ENCODE results near the gene ZSCAN20.

The ZSCAN20 gene

DNA sequence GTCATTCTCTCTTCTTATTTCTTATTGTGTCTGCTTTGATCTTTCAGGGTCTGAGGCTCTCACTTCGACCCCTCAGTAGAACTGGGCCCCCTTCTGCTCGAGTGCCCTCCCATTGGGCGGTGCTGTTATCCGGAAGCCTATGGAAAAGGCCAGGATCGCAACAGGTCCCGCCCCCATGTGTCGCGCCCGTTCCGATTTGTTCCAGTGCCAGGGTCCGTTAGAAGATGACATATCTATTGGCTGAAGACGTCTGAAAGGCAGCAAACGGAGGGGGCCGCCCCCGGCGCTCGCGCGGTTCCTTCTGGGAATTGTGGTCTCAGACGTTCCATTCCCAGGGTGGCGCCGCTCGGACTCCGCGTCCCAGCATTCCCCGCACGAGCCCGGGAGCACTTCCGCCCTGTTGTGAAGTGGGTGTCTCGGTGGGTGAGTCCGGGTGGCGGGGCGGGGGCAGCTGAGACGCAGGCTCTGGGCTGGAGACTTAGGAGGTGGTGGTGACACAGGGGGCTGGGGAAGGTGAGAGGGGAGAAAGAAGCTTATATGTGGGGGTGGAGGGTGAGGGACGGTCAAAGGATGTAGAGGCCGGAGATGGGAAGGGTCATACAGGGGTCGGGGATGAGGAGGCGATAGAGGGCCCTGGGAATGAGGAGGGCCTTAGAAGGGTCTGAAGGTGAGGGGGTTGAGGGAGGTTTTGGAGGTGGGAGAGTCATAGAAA is at the start of gene ZSCAN20:
ZSCAN20 (plus strand) TSS at position 377 of the 712 bp plus-strand sequence. CDS start 6,644 bp downstream, outside the sequence.
- peak; percentile 98 to 99 (median 98) for DNase-seq

DNA sequence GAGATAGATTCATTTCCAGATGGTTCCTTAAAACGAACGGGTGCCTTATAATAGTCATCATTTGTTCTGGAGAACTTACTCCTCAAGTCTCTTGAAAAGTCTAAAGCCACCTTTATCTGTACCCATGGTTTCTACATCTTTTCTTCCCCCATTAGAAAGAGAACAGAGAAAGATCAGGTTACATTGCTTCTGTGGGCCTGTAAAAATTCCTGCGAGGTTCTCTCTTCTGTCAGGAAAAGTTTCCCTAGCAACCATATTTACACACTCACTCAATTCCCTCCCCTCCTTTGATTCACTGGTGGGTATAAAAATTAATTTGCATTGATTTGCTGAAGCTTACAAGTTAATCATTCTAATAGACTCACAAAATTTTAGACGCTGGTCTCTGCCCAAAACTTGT is 48.2 kb upstream of the ZSCAN20 start:
- peak in 1 of 3 experiments; percentile 14 for DNase-seq

DNA sequence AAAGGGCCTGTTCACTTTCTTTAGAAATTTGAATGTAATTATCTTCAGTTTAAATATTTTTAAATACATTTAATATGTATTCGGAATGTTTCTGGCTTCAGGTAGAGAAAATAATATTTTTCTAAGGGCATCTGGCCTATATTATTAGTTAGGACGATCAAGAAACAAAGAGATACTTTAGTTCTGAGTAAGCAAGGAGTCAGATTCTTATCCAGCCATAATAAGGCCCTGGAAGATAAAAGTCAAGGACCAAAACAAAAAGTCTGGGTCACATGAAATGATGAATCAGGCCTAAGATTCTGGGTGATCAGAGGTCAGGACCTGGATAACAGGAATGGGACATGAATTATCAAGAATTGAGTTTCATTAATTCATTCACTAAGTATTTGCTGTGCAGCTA is 47.8 kb upstream of the ZSCAN20 start:
- no peak for DNase-seq

DNA sequence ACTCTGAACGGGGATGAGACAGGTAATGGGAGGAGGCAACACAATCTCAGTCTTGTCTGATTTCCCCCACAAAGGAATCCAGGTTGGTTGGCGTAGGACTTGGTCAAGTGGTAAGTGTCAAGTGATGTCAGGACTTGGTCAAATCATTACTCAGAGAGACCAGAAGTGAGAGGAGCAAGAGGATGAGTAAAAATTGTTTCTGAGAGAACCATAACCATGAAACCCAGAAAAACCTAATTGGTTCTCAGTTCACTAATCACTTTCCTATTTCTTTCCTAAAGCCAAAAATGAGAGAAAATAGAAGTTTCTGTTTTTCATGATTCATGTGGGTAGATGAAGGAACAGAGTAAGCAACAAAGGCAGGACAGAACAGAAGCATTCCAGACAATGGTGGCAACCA is 46.5 kb upstream of the ZSCAN20 start:
- DNase-seq: no peak

DNA sequence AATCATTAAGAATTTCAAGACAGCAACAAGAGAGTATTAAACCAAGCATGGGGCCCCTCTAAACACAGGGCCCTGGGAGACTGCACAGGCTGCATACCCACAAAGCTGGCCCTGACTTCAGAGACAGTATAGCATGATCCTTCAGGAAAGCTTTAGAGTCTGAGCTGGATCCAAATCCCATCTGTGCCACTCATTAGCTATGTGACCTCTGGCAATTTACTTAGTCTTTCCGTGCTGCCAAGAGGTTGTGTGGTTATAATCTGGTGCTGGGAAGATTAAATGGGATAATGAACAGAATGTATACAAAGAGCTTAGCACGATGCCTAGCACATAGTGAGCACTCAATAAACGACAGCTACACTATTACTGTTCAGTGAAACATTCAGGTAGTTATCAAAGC is 45.5 kb upstream of the ZSCAN20 start:
- DNase-seq: peak in 2 of 3 experiments; percentile 16 to 52

DNA sequence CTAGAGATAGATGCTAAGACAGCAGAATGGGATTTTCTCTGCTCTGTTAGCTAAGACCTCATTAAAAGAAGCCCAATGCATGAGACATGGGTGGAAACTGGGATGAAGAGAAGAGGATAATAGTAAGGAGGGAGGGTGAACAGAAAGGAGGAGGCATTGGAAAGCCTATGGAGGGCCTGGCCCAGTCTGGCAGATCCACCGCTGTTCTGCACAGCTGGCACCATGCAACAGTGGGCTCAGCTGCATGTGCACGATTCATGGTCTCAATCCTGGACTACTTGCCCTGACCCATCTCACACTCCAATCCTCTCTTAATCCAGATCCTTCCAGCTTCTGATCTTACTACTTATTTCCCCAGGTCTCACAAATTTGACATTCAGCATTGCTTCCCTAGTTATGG is 43.8 kb upstream of the ZSCAN20 start:
- DNase-seq: no peak

DNA sequence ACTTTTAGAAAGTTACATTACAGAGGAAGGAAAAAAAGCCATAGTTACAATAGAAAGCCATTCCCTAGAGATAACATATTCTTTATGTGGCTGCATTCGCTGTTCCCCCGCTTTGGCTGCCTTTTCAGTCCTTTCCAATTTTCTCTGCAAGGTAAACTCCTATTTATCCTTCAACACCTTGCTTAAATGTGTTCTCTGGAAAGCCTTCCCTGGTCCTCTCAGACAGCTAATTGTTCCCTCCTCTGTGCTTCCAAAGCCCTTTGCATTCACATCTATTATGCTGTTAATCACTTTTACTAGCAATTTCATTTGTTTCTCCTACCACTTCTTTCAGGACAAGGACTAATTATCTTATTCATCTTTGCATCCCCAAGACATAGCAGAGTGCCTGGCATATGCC is 43.1 kb upstream of the ZSCAN20 start:
- peak in 2 of 3 experiments; percentile 19 to 60 for DNase-seq

DNA sequence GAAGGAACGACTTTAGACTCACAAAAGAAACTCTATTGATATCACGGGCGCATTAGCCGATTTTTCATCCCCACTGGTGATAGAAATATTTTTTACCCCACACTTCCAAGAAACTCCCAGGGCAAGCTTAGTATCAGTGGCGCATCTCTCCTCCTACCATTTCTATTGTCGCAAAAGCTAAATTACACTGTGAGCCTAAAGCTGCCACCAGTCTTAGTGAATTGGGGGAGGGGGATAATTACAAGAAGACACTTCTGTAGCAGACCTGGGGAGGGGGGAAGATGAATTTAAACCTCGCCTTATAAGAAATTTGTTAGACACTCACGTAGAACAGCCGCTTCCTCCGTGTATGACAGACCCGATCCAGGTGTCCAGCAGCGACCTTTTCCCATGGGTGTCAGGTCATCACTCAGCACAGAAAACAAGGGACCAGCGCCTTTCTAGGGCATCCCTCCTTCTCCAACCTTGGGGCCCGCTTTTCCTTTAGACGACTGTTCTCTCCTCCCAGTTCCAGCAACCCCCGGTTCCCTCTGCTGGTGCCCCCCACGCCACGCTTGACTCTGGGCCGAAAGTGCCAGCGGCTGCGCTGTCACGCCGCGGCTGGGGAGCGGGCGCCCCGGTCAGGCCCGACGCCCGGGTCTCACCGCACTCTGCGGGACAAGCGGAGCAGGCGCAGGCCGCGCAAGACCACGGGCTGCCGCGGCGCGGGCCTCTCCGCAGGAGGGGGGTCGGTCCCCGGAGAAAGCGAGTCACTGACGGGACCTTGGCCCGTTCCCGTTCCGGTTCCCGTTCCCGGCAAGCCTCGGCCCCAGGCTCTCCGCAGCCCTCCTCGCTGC is 42.4 kb upstream of the ZSCAN20 start:
- DNase-seq: peak; percentile 31 to 73 (median 73)

DNA sequence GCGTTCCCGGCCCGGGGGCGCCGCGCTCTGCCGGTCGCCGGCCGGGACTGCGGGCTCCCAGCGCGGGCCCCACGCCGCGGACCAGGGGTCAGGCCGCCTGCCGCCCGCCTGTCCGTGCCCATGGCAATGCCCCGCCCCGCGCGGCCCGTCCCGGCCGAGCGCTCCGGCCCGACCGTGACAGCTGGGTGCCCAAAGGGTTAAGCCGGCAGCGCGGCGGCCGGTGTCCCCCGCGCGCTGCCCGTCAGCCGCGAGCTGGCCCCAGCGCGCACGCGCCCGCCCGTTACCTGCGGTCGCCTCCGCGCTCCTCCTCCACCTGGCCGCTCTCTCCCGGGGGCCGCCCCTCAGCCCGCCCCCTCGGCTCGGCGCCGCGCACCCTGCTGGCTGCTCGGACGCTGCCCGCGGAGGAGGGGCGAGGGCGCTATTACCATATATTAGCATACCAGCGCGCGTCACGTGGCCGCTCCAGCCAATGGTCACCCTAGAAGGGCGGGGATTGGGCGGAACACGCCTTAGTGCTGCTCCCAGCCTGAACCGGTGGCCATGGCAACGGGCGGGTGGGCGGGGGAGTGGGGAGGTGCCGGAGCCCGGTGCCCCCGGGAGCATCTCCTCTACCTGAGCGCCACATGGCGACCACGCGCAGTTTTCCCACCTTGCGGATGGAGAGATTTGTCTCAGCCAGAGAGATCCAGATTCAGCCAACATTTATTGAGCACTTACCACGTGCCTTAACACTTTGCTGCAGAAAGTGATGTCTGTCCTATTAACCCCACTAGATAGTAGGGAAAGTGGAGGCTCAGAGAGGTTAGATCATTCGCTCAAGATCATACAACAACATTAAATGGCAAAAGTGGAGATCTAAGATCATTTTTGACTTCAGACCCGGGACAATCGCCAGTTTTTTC is 41.5 kb upstream of the ZSCAN20 start, which contains the start of gene PHC2:
PHC2 (minus strand) TSS at position 404 of the 902 bp plus-strand sequence. CDS start 55,556 bp downstream, outside the sequence.
- DNase-seq: peak; percentile 97 to 99 (median 98)

DNA sequence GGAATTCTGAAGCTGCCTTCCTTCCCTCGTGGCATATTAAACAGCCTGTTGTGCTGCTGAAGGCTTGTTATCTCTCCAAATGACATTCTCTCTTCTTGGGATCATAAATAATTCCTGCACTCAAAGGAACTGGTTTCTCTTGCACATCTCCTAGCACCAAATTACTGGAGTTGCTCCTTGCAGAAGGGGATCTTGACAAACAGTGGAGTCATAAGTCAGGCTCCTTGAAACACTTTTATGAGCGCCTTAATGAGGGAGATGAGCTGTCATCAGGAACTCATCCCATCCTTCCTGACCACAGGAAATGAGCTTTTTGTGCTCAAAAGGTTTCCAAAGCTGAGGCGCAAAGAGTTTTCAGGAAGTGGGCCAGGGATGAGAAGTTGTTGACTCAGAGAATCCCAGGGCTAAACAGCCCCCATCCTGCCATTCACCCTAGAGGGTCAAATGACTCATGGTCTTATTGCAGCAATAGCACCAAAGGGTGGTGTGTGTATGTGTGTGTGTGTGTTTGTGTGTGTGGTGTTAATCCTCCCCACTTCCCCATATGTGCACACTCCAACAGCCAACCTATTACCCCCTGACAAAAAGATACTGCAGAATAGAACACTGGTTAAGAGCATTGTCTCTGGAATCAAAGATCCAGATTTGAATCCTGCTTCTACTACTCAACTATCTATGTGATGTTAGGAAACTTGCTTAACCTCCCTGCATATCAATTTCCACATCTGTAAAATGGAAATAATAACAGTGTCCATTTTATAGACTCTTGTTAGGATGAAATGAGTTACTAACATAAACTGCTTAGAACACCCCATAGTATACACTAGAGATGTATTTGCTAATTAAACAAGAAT is 38.7 kb upstream of the ZSCAN20 start:
- no peak for DNase-seq

DNA sequence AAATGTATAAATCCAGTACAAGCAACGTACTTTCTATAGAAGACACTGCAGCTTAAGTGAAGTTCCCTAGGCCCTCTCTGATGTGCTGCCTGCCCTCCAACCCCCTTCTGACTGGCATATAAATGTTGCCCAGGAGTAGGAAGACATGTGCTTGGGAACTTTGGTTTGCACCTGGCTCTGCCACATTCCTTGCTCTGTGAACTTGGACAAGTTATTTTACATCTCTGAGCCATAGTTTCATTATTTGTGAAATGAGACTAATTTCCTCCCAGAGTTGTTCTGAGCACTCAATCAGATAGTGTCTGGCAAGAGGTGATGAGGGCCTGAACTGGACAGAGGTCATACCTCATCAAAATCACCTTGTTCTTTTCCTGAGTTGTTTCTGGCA is 38.1 kb upstream of the ZSCAN20 start:
- no peak for DNase-seq

DNA sequence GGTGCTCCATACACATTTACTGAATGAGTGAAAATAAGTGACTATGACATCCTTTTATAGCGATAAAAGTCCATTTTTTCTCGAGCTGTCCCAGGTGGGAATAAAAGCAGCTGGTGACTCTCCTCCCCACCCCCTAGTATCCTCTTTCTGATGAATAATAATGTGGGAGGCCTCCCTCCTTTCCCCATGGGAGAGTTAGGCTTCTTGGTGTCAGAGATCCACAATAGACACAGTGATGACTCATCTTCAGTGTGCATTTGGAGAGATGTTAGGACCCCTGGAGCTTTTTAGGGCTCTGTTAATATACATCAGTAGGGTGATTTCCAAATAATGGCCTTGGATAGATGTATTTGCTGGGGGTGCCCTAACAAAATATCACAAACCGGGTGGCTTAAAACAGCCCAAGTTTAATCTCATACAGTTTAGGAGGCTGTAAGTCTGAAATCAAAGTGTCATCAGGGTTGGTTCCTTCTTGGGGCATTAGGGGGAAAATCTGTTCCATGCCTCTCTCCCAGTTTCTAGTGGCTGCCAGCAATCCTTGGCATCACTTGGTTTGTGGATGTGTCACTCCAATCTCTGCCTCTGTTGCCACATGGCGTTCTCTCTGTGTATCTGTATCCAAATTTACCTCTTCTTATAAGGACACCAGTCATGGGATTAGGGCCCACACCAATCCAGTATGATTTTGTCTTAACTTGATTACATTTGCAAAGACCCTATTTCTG is 37.2 kb upstream of the ZSCAN20 start:
- no peak for DNase-seq

DNA sequence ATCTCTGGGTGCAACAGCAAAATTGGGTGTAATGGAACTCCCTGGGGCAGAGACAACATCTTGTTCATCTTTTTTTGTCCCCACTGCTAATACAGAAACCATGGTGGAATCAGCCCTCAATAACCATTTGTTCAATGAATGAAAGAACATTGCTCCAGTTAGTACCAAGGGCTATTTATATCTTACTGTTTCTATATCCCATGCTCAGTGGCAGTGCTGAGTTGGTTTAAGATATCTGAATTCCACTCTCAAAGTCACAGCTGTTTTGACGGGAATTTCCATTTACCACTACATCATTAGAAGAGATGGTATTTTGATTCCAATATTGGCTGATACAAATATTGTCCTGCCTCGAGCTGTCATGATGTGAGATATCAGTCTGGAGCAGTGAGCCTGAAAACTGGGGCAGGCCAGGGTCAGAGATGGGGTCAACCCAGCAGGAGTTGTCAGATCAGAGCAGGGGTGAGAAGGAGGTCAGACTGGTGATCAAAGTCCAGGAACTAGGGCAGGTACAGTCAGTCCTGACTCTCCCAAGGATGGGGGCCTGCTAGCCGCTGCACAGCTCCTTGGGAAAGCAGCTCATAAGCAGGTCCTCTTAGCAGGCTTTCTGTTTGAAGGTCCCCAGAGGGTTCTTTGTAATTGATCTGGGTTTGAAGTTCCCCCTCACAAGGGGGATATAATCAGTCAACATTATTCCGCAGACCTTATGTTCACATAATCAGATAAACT is 35.7 kb upstream of the ZSCAN20 start:
- DNase-seq: no peak

DNA sequence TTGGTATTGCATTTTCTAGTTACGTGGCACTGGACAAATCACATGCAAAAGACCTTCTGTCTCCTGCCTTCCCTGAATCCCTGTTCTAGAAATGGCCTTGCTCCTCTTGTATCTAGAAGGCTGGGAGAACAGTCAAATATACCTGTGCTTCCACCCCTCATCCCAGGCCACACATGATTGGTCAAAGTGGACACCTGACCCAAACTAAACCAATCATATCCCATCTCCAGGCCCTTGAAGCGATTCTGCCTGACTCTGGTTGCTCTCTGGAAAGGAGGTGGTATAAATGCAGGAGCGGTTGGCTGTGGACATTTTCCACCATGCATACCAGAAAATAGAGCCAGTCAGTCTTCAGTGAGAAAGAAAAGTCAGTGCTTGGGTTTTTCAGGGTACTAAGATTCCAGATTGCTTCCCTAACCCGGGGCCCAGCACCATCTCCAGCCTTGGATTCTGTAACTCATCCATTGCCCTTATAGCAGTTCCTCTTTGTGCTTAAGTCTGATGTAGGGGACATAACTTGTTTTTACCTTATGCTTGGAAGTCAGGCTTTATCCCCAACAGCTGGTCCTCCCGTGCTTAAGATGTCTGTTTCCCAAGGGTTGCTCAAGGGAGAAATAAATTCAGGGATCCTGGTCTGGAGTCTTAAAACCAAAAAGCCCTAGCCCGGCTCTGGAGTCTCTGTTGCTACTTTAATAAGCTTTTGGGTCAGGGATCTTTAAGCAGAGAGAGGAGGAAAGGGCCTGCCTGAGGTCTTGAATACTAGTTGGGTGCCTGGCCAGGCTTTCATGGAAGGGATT is 33.9 kb upstream of the ZSCAN20 start:
- DNase-seq: no peak

DNA sequence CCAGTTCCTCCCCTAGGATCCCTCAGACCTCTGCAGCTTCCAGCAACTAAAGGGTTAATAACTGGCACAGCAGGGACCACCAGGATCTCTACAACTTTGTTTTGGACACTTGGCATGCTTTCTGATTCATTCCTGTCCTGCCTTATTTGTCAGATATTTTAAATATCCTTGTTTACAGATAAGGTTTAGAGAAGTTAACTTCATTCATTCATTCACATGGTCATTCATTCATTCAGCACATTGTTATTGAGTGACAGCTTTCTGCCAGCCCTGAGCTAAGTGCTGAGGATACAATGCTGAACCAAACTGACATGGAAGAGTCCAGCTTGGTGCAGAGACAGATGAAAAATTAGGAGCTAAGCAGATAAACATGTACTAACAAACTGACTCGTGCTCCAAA is 32.8 kb upstream of the ZSCAN20 start:
- DNase-seq: no peak

DNA sequence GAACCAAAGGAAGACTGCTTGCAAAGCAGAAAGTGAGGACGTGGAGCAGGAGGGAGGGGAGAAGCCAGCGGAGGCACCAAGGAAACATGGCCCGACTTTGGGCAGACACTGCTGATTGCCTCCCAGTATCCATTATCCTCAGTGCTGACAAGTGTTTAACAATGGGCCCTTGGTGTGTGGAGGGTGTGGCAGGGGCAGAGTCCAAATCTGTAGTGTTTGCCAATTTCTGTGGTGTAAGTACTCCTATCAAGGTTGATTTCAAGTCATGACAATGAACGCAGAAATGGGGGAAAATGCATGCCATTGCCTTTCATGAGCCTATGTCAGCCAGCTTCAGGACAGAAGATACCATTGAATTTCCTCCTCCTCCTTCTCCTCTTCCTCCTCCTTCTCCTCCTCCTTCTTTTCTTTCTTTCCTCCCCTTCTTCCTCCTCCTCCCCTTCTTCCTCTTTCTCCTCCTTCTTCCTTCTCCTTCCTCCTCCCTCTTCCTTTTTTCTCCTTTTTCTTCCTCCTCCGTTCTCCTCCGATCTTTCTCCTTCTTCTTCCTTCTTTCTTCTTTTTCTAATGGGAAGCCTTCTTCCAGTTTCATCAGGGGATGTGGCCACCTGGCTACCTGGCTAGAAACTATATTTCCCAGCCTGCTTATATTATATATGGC is 31.2 kb upstream of the ZSCAN20 start:
- DNase-seq: no peak

DNA sequence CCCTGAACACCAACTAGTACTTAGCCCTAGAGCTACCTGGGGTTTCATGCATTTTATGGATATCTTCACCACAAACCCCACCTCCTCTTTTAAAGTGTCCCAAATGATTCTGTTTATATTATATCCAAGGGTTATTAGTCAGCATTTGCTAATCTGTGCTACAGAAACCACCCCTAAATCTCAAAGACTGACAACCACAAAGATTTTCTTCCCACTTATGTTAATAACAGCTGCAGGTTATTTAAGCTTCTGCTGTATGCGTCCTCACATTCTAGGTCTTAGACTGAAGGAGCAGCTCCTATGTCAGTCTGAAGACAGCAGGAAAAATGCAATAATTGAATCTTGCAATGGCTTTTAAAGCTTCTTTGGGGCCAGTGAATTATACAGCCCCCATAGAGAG is 30.3 kb upstream of the ZSCAN20 start:
- DNase-seq: no peak

DNA sequence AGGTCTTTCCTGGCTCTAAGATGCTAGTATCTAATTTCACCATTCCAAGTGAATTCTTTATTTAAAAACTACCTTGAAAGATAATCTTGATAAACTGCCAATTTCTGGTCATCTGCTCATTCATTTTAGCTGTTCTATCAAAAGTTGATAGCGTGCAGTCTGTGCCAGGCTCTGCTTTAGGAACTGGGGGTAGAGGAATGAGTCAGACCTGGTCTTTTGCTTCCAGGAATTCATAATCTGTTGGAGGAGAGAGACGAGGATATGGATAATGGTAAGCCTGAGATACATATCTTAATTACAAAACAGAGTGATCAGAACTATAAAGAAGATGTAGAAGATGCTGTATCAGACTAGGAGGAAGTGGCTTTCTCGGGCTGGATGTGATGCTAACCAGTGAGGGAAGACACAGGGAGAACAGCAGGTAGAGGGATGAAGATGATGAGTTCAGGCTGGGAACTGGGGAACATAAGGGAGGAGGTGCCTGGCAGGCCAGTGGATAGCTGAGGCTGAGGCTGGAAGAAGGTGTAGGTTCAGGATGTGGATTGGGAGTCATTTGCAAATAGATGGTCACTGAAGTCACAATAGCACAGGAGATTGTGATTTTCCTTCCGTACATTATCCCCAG is 29.3 kb upstream of the ZSCAN20 start:
- DNase-seq: no peak

Data from NCI-H1417 (cell line).